Keratinocyte (primary cell): ENCODE measurements around the gene SLC34A1. TPM values are rescaled to one million over a fixed set of nuclear protein-coding genes. Genes with fewer than 3 reads are reported as not detected.

Experiments used
- DNase-seq: peaks from one replicate; pipeline ENCODE4 v3.0.0-alpha.2; 2011; ENCODE audit warnings: low read depth, missing footprints, low spot score
- FAIRE-seq: peaks from 2 replicates; lab custom pipeline; 2011; peaks lifted over from hg19 to GRCh38; lab: Jason Lieb, UNC
- H2AFZ ChIP-seq: 2 replicates; pipeline ENCODE4 v1.6.0; 2012; ENCODE audit warnings: low read length, control low read depth, inconsistent platforms; ENCODE audit not compliant: control insufficient read depth
- H3K27ac ChIP-seq: 2 replicates; pipeline ENCODE4 v1.5.1; 2011; ENCODE audit warnings: low read length; ENCODE audit not compliant: control insufficient read depth, insufficient read depth
- H3K27me3 ChIP-seq: 3 replicates; pipeline ENCODE4 v1.6.0; 2011; ENCODE audit warnings: low read length; ENCODE audit not compliant: control insufficient read depth, insufficient read depth; ENCODE audit errors: extremely low read depth
- H3K36me3 ChIP-seq, 2 experiments: 2 replicates in 1 of 2; 3 replicates in 1 of 2; pipeline ENCODE4 v1.5.1; 2011; ENCODE audit warnings: low read length in 2 of 2, mild to moderate bottlenecking in 1 of 2; ENCODE audit not compliant: control insufficient read depth in 2 of 2, insufficient read depth in 2 of 2; ENCODE audit errors: extremely low read depth in 1 of 2
- H3K4me1 ChIP-seq: 3 replicates; pipeline ENCODE4 v1.5.1; 2011; ENCODE audit warnings: low read length; ENCODE audit not compliant: control insufficient read depth, insufficient read depth; ENCODE audit errors: extremely low read depth
- H3K4me2 ChIP-seq: 3 replicates; pipeline ENCODE4 v1.6.0; 2011; ENCODE audit warnings: low read depth, low read length; ENCODE audit not compliant: control insufficient read depth, insufficient read depth; ENCODE audit errors: extremely low read depth
- H3K4me3 ChIP-seq, 3 experiments: fragments of 200-600 bp in 1 of 3; sonication (generic) in 1 of 3; 2 replicates in 2 of 3; 3 replicates in 1 of 3; pipeline ENCODE4 v1.5.1; 2011 to 2016; ENCODE audit warnings: low read length in 3 of 3, mild to moderate bottlenecking in 3 of 3, control low read depth in 2 of 3, inconsistent platforms in 1 of 3, low read depth in 1 of 3, mixed read lengths in 1 of 3, mixed run types in 1 of 3, moderate library complexity in 1 of 3; ENCODE audit not compliant: control insufficient read depth in 2 of 3, insufficient read depth in 2 of 3; ENCODE audit errors: extremely low read depth in 1 of 3
- H3K79me2 ChIP-seq: 2 replicates; pipeline ENCODE4 v1.6.0; 2012; ENCODE audit warnings: low read length; ENCODE audit not compliant: control insufficient read depth, insufficient read depth
- H3K9ac ChIP-seq: 3 replicates; pipeline ENCODE4 v1.6.0; 2011; ENCODE audit warnings: low read length; ENCODE audit not compliant: control insufficient read depth, insufficient read depth; ENCODE audit errors: extremely low read depth
- H3K9me1 ChIP-seq: 3 replicates; pipeline ENCODE4 v1.6.0; 2011; ENCODE audit warnings: low read length; ENCODE audit not compliant: control insufficient read depth, insufficient read depth; ENCODE audit errors: extremely low read depth
- H3K9me3 ChIP-seq: 2 replicates; pipeline ENCODE4 v1.5.1; 2012; ENCODE audit warnings: low read depth, low read length; ENCODE audit not compliant: control insufficient read depth
- H4K20me1 ChIP-seq: 3 replicates; pipeline ENCODE4 v1.6.0; 2011; ENCODE audit warnings: low read length; ENCODE audit not compliant: control insufficient read depth, insufficient read depth; ENCODE audit errors: extremely low read depth
- CTCF ChIP-seq, 3 experiments: IDR thresholded peaks in 1 of 3; conservative IDR thresholded peaks in 1 of 3; optimal IDR thresholded peaks in 1 of 3; 2 replicates in 2 of 3; 3 replicates in 1 of 3; pipeline versions ENCODE3 to v1.5.1; 2011; ENCODE audit warnings: low read length in 3 of 3, mild to moderate bottlenecking in 3 of 3, moderate library complexity in 2 of 3, control low read depth in 1 of 3, inconsistent platforms in 1 of 3; ENCODE audit not compliant: insufficient read depth in 2 of 3; ENCODE audit errors: extremely low read depth in 1 of 3
- EZH2 ChIP-seq: IDR thresholded peaks from one replicate; pipeline ENCODE4 v1.6.1; 2012; ENCODE audit warnings: inconsistent platforms, mild to moderate bottlenecking, low read length, moderate library complexity
- dilution Hi-C: fragments of 300-500 bp; cut with MboI; formaldehyde crosslinking; loops from one replicate; pipeline ENCODE4 v1.7.0; 2020; ENCODE audit warnings: low sequenced_read_pairs; ENCODE audit not compliant: extremely low pct_ligation_motif_present
- polyA plus RNA-seq, 5 experiments: library from polyadenylated mRNA; depleted of rRNA in 3 of 5; stranded (reverse) in 3 of 5; stranded (forward) in 1 of 5; unstranded in 1 of 5; fragments of >200 nt; gene quantifications; 1 replicate in 1 of 5; 2 replicates in 3 of 5; 3 replicates in 1 of 5; pipeline versions ENCODE4 v1.2.1 to v1.2.3, GENCODE V29; 2011 to 2012; ENCODE audit warnings: missing spikeins in 2 of 5, low read depth in 1 of 5, low replicate concordance in 1 of 5

Gene SLC34A1
- polyA plus RNA-seq, 1 donor (not counting 4 experiments of a cell fraction or from before 2014, with no cell fraction given), result 0.07 TPM

GRCh38 chr5:177351392-177352329 lies 32.6 kb upstream of the SLC34A1 start, which contains the start of gene LMAN2:
TSS of gene LMAN2 (minus strand) at chr5:177351668. CDS start at chr5:177351647, 21 bp downstream.
- FAIRE-seq, result peak; percentile 83

GRCh38 chr5:177353093-177353492 lies 31.1 kb upstream of the SLC34A1 start:
- H3K79me2 ChIP-seq, result peaks cover 32% of the 10 kb centered on the region
- FAIRE-seq (no peak), DNase-seq (no peak)
- no peak overlapping the region for H2AFZ ChIP-seq
- TF ChIP-seq EZH2, result no peak
- TF ChIP-seq CTCF (optimal IDR thresholded peaks at IDR 0.05 in 1 of 3, IDR thresholded peaks at IDR 0.05 in 1 of 3, conservative IDR thresholded peaks at IDR 0.05 in 1 of 3; ENCODE audit: extremely low read depth in 1 of 3, insufficient read depth in 2 of 3, low read length in 3 of 3), result no peak
- no peak overlapping the region for H3K9ac ChIP-seq
- no peak overlapping the region for H3K27ac ChIP-seq
- no peak overlapping the region for H3K4me3 ChIP-seq
- peaks cover 38% of the 10 kb centered on the region for H3K4me1 ChIP-seq
- no peaks in the 10 kb centered on the region for H3K27me3 ChIP-seq
- dilution Hi-C loops, result no loop called here
- H3K36me3 ChIP-seq, result peaks cover 4 to 14% of the 10 kb centered on the region in 2 experiments
- H3K9me3 ChIP-seq, result no peaks in the 10 kb centered on the region
- no peak overlapping the region for H3K4me2 ChIP-seq
- H3K9me1 ChIP-seq, result no peaks in the 10 kb centered on the region
- H4K20me1 ChIP-seq, result peaks cover 4% of the 10 kb centered on the region

More at GRCh38 chr5:177351392-177352329, 32.6 kb upstream of the SLC34A1 start, which contains the start of gene LMAN2:
- H3K9me3 ChIP-seq, result no peaks in the 10 kb centered on the region
- no peaks in the 10 kb centered on the region for H3K9me1 ChIP-seq
- H3K4me1 ChIP-seq, result peaks cover 25% of the 10 kb centered on the region
- peak within 1 kb of the TSS; percentile 95 for H3K4me2 ChIP-seq
- peaks cover 46% of the 10 kb centered on the region for H3K79me2 ChIP-seq
- peak within 1 kb of the TSS; percentile 95 for H3K27ac ChIP-seq
- dilution Hi-C loops, result no loop called here
- no peak for TF ChIP-seq EZH2
- no peak for TF ChIP-seq CTCF (optimal IDR thresholded peaks at IDR 0.05 in 1 of 3, IDR thresholded peaks at IDR 0.05 in 1 of 3, conservative IDR thresholded peaks at IDR 0.05 in 1 of 3; ENCODE audit: extremely low read depth in 1 of 3, insufficient read depth in 2 of 3, low read length in 3 of 3)
- no peaks in the 10 kb centered on the region for H3K27me3 ChIP-seq
- peaks cover 4% of the 10 kb centered on the region for H4K20me1 ChIP-seq
- peaks cover 7 to 20% of the 10 kb centered on the region in 2 experiments for H3K36me3 ChIP-seq
- peak; percentile 57 for DNase-seq
- peak within 1 kb of the TSS; percentile 87 to 95 (median 92) for H3K4me3 ChIP-seq
- H3K9ac ChIP-seq, result peak within 1 kb of the TSS; percentile 98
- H2AFZ ChIP-seq, result peak within 1 kb of the TSS; percentile 96
